CD14-positive monocyte (primary cell): Measurements from ENCODE around the gene ZP1. TPM values are rescaled to one million over a fixed set of nuclear protein-coding genes. Genes with fewer than 3 reads are reported as not detected.
"Not testable (repeated sequence)": the region's sequence is repeated elsewhere in the genome, so short reads cannot be mapped to it uniquely, and the experiment has no call there.

Source experiments
- DNase-seq, 3 donors: peaks; one replicate each; pipeline ENCODE4 v3.0.0-alpha.2; 2011 to 2022
- H2AFZ ChIP-seq: 2 replicates; pipeline ENCODE4 v1.6.0; 2012; ENCODE audit warnings: mild to moderate bottlenecking, low read depth, low read length, inconsistent platforms; ENCODE audit not compliant: insufficient read depth, poor library complexity, severe bottlenecking
- H3K27ac ChIP-seq, 2 donors: 1 replicate in 1 of 2; 2 replicates in 1 of 2; pipeline ENCODE4 v1.5.1; 2012 to 2013; ENCODE audit warnings: low read length in 2 of 2, control low read depth in 1 of 2, inconsistent platforms in 1 of 2, low read depth in 1 of 2, mild to moderate bottlenecking in 1 of 2
- H3K27me3 ChIP-seq, 2 donors: one replicate each; pipeline versions ENCODE4 v1.6.0 to v1.6.1; 2011 to 2013; ENCODE audit warnings: low read length in 2 of 2; ENCODE audit not compliant: control insufficient read depth in 2 of 2, insufficient read depth in 2 of 2
- H3K36me3 ChIP-seq, 2 donors: replicated peaks in 1 of 2; 1 replicate in 1 of 2; 2 replicates in 1 of 2; pipeline versions ENCODE4 v1.5.1 to v1.6.1; 2012 to 2013; ENCODE audit warnings: low read length in 2 of 2, control low read depth in 1 of 2, inconsistent platforms in 1 of 2, mild to moderate bottlenecking in 1 of 2; ENCODE audit not compliant: insufficient read depth in 2 of 2, control insufficient read depth in 1 of 2
- H3K4me1 ChIP-seq, 2 donors: 1 replicate in 1 of 2; 2 replicates in 1 of 2; pipeline versions ENCODE4 v1.5.1 to v1.6.1; 2012 to 2013; ENCODE audit warnings: low read length in 2 of 2, control low read depth in 1 of 2, inconsistent platforms in 1 of 2, mild to moderate bottlenecking in 1 of 2, moderate library complexity in 1 of 2; ENCODE audit not compliant: insufficient read depth in 2 of 2, control insufficient read depth in 1 of 2
- H3K4me2 ChIP-seq: replicated peaks from 2 replicates; pipeline ENCODE3; 2012; ENCODE audit warnings: low read length, moderate library complexity, mild to moderate bottlenecking; ENCODE audit not compliant: poor library complexity, severe bottlenecking; ENCODE audit errors: extremely low read depth
- H3K4me3 ChIP-seq, 3 experiments: fragments of 200-600 bp in 1 of 3; sonication (generic) in 1 of 3; replicated peaks in 1 of 3; 1 replicate in 2 of 3; 2 replicates in 1 of 3; pipeline ENCODE4 v1.5.1; 2011 to 2013; ENCODE audit warnings: low read length in 3 of 3, mild to moderate bottlenecking in 3 of 3, control low read depth in 2 of 3, low read depth in 2 of 3, inconsistent platforms in 1 of 3, moderate library complexity in 1 of 3
- H3K79me2 ChIP-seq: 2 replicates; pipeline ENCODE4 v1.6.0; 2012; ENCODE audit warnings: mild to moderate bottlenecking, control low read depth, inconsistent platforms, low read length, moderate library complexity; ENCODE audit not compliant: insufficient read depth
- H3K9ac ChIP-seq: 2 replicates; pipeline ENCODE4 v1.6.0; 2017; ENCODE audit warnings: low read length, mild to moderate bottlenecking; ENCODE audit not compliant: insufficient read depth, poor library complexity, severe bottlenecking
- H3K9me3 ChIP-seq, 2 donors: replicated peaks in 1 of 2; 1 replicate in 1 of 2; 2 replicates in 1 of 2; pipeline versions ENCODE4 v1.5.1 to v1.6.1; 2012 to 2013; ENCODE audit warnings: low read length in 2 of 2, control low read depth in 1 of 2; ENCODE audit not compliant: control insufficient read depth in 1 of 2, insufficient read depth in 1 of 2
- H4K20me1 ChIP-seq: 2 replicates; pipeline ENCODE4 v1.6.0; 2012; ENCODE audit warnings: mild to moderate bottlenecking, low read length, control low read depth, moderate library complexity; ENCODE audit not compliant: insufficient read depth
- H3K27ac Mint-ChIP-seq, 7 donors: one replicate each; pipeline ENCODE4 v1.8.0; 2020; ENCODE audit warnings: mild to moderate bottlenecking in 7 of 7, mixed read lengths in 7 of 7, moderate library complexity in 6 of 7, inconsistent platforms in 2 of 7
- H3K27me3 Mint-ChIP-seq, 3 donors: one replicate each; pipeline ENCODE4 v1.8.0; 2021 to 2022; ENCODE audit warnings: low read depth in 3 of 3, mild to moderate bottlenecking in 3 of 3, mixed read lengths in 3 of 3, moderate library complexity in 3 of 3, inconsistent platforms in 1 of 3
- H3K36me3 Mint-ChIP-seq, 2 donors: one replicate each; pipeline ENCODE4 v1.8.0; 2020; ENCODE audit warnings: mixed read lengths in 2 of 2, inconsistent platforms in 1 of 2, mild to moderate bottlenecking in 1 of 2
- H3K4me1 Mint-ChIP-seq: one replicate; pipeline ENCODE4 v1.8.0; 2020; ENCODE audit warnings: mild to moderate bottlenecking, mixed read lengths
- H3K4me3 Mint-ChIP-seq, 2 donors: one replicate each; pipeline ENCODE4 v1.8.0; 2020; ENCODE audit warnings: mild to moderate bottlenecking in 2 of 2, mixed read lengths in 2 of 2, moderate library complexity in 1 of 2
- H3K9me3 Mint-ChIP-seq, 7 donors: one replicate each; pipeline ENCODE4 v1.8.0; 2020 to 2022; ENCODE audit warnings: mixed read lengths in 7 of 7, mild to moderate bottlenecking in 6 of 7, moderate library complexity in 6 of 7, inconsistent platforms in 2 of 7
- CTCF ChIP-seq: fragments of 200-600 bp; IDR thresholded peaks from one replicate; pipeline ENCODE4 v1.8.0; 2022; ENCODE audit warnings: antibody characterized with exemption, mild to moderate bottlenecking
- WGBS: methylation state at CpG from one replicate; pipeline ENCODE4 v1.1.5; 2013; ENCODE audit warnings: missing lambda C conversion rate; ENCODE audit not compliant: insufficient coverage; 5-methylcytosine and 5-hydroxymethylcytosine counted together
- intact Hi-C, 2 donors: fragments of 100-400 bp; cut with micrococcal nuclease; formaldehyde crosslinking; loops; one replicate each; pipeline versions ENCODE4 v1.15.0 to v1.15.1; 2023
- polyA plus RNA-seq, 3 donors: library from polyadenylated mRNA; depleted of rRNA in 1 of 3; unstranded in 2 of 3; stranded (reverse) in 1 of 3; fragments of 300-500 nt in 2 of 3; fragments of >200 nt in 1 of 3; fragmentation: Illumina TruSeq in 2 of 3; gene quantifications; 1 replicate in 2 of 3; 2 replicates in 1 of 3; pipeline ENCODE4 v1.2.3, GENCODE V29; 2012 to 2021

Gene ZP1
- polyA plus RNA-seq, 3 donors = 0.09 to 0.40 TPM; not detected in 1

DNA sequence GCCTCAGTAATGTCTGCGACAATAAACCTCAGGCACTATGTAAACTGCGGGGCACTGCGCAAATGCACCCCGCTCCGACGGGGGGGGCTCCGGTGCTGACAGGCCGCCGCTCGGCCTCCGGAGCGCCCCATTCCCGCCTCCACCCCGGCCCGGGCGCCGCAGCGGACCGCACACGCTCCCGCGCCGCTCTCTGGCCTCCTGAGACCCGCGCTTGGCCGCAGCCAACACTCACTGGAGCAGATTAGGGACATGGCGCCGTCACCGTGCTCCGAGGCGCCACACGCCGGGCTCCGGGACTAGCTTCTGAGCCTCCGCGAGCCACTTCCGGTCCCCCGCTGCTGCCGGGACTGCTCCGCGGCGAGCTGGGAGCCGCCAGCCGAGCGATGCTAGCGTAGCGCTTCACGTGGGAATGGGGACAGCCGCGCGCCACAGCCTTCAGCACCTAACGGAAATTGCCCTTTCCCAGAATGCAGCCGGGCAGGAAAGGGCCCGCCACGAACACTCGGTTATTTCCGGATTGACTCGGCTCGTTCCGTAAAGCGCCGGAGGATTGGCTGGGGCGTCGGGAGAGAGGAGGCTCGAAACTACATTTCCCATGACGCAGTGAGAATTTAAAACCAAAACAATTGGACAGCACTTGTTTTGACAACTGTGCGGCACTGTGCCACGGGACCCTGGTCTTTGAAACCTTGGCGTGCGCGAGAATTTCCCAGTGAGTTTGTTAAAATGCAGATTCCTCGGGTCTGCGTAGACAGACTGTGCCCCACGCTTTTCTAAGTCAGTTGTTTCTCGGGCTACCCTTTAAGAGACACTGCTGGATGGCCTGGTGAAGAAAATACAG lies 39.0 kb downstream of the ZP1 start, which contains the start of gene PRPF19:
Gene PRPF19 (minus strand): TSS at position 454 of the 841 bp plus-strand sequence. CDS start 203 bp downstream, at position 251.
- Histone ChIP-seq H2AFZ (peak within 1 kb of the TSS; percentile 90), H4K20me1 (peaks cover 28% of the 10 kb centered on the region), H3K4me1 (peaks cover 50 to 56% of the 10 kb centered on the region in 2 donors), H3K27me3 (no peaks in the 10 kb centered on the region), H3K9me3 (no peaks in the 10 kb centered on the region), H3K9ac (peak within 1 kb of the TSS; percentile 92), H3K27ac (peak within 1 kb of the TSS; percentile 65 to 91), H3K79me2 (peaks cover 38% of the 10 kb centered on the region), H3K4me3 (peak within 1 kb of the TSS; percentile 61 to 90 (median 66)), H3K4me2 (peak within 1 kb of the TSS; percentile 80), H3K36me3 (peaks cover 25 to 30% of the 10 kb centered on the region in 2 donors)
- Mint-ChIP-seq H3K9me3 (peaks cover 0 to 13% (median 6%) of the 10 kb centered on the region in 7 donors), H3K27me3 (peaks cover 0 to 5% (median 2%) of the 10 kb centered on the region in 3 donors), H3K4me1 (peaks cover 64% of the 10 kb centered on the region), H3K27ac (peak within 1 kb of the TSS; percentile 91 to 97 (median 95)), H3K4me3 (peak within 1 kb of the TSS; percentile 86 to 89), H3K36me3 (peaks cover 26 to 33% of the 10 kb centered on the region in 2 donors)
- intact Hi-C loops = loop anchor here in 1 of 2 donors (5.0 kb wide), 1 partner anchor 64 kb away; the partner anchor contains the start of gene CCDC86
- WGBS = under 1% methylated on average over 74 of the region's 75 CpGs
- TF ChIP-seq CTCF = no peak
- peak; percentile 95 to 97 (median 96) for DNase-seq

- Histone ChIP-seq H3K9me3 (no peaks in the 10 kb centered on the region), H3K4me3 (no peak overlapping the region), H3K4me2 (no peak overlapping the region), H3K79me2 (peaks cover 23% of the 10 kb centered on the region), H3K4me1 (peaks cover 61 to 67% of the 10 kb centered on the region in 2 donors), H2AFZ (no peak overlapping the region), H3K27ac (peak overlapping the region in 1 of 2 donors; percentile 79), H3K9ac (no peak overlapping the region), H3K27me3 (no peaks in the 10 kb centered on the region), H4K20me1 (peaks cover 20% of the 10 kb centered on the region), H3K36me3 (peaks cover under 1 to 6% of the 10 kb centered on the region in 2 donors)
- H3K4me1 Mint-ChIP-seq = peaks cover 80% of the 10 kb centered on the region
- intact Hi-C loops = loop anchor here in 1 of 2 donors (5.0 kb wide), 1 partner anchor 67 kb away; the partner anchor contains the start of gene CCDC86
- DNase-seq = no peak
- TF ChIP-seq CTCF = no peak
- H3K36me3 Mint-ChIP-seq = peaks cover 2 to 12% of the 10 kb centered on the region in 2 donors
- peaks cover 0 to 5% (median 2%) of the 10 kb centered on the region in 3 donors for H3K27me3 Mint-ChIP-seq
- peaks cover 0 to 13% (median 6%) of the 10 kb centered on the region in 7 donors for H3K9me3 Mint-ChIP-seq
- 100% methylated on average over 1 of the region's 1 CpG for WGBS
- H3K4me3 Mint-ChIP-seq = no peak overlapping the region
- peak overlapping the region in 3 of 7 donors; percentile 90 to 95 (median 92) for H3K27ac Mint-ChIP-seq
Measured at GRCh38 chr11:60908803-60909202, 41.5 kb downstream of the ZP1 start.

DNA sequence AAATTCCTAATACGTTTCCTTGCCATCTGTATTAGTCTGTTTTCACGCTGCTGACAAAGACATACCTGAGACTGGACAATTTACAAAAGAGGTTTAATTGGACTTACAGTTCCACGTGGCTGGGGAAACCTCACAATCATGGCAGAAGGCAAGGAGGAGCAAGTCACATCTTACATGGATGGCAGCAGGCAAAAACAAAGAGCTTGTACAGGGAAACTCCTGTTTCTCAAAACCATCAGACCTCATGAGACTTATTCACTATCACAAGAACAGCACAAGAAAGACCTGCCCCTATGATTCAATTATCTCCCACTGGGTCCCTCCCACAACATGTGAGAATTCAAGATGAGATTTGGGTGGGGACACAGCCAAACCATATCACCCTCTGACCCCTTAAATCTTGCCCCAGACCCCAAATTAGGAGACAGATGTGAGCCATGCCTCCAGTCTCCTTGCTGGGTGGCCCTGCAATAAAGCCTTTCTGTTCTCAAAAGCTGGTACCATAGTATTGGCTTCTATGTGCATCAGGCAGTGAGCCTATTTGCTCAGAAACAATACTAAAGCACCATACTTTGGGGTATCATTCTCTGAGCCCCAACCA lies 42.4 kb downstream of the ZP1 start:
- Histone ChIP-seq H3K79me2 (peaks cover 19% of the 10 kb centered on the region), H3K4me3 (peak overlapping the region in 1 of 3 experiments; percentile 10), H4K20me1 (peaks cover 12% of the 10 kb centered on the region), H3K4me2 (peak overlapping the region; percentile 10), H3K27ac (peak overlapping the region; percentile 55 to 79), H3K9ac (peak overlapping the region; percentile 6), H3K4me1 (peaks cover 66 to 71% of the 10 kb centered on the region in 2 donors)
- peak in 1 of 3 donors; percentile 66 for DNase-seq
- not testable (repeated sequence) for H3K27me3 ChIP-seq, H3K27me3 Mint-ChIP-seq, H3K9me3 ChIP-seq, H3K36me3 ChIP-seq, H3K4me3 Mint-ChIP-seq, H2AFZ ChIP-seq
- 100% methylated on average over 2 of the region's 3 CpGs for WGBS
- intact Hi-C loops = loop anchor here in 1 of 2 donors (5.0 kb wide), 1 partner anchor 67 kb away; the partner anchor contains the start of gene CCDC86
- Mint-ChIP-seq H3K4me1 (peaks cover 75% of the 10 kb centered on the region), H3K36me3 (peaks cover 0 to 12% of the 10 kb centered on the region in 2 donors), H3K9me3 (peaks cover 0 to 13% (median 6%) of the 10 kb centered on the region in 7 donors), H3K27ac (peak overlapping the region; percentile 85 to 95 (median 90))
